Measurements from ENCODE around the gene MUC6. TPM values are rescaled to one million over a fixed set of nuclear protein-coding genes. Genes with fewer than 3 reads are reported as not detected.

Gene MUC6
- total and polyA plus RNA-seq, 2 of the 8 experiments (the other 6 are each of a cell fraction or from before 2014, with no cell fraction given), result not detected

GRCh38 chr11:1049911-1050580 is 13.5 kb upstream of the MUC6 start:
- Histone ChIP-seq H2BK120ac (replicated peaks; ENCODE audit: low read depth, low read length) (no peak overlapping the region), H4K5ac (ENCODE audit: insufficient read length, low read depth, low read length) (no peak overlapping the region), H3K4ac (replicated peaks; ENCODE audit: insufficient read length, low read depth, low read length) (no peak overlapping the region), H3K79me2 (ENCODE audit: control insufficient read depth in 1 of 2, insufficient read depth in 2 of 2, low read length in 2 of 2) (no peaks in the 10 kb centered on the region), H4K20me1 (replicated peaks in 1 of 2; ENCODE audit: control insufficient read depth in 1 of 2, insufficient read depth in 2 of 2, low read length in 2 of 2) (no peaks in the 10 kb centered on the region), H3K9me3 (ENCODE audit: insufficient read depth in 2 of 2, low read depth in 1 of 2, low read length in 1 of 2) (no peaks in the 10 kb centered on the region), H3K4me2 (ENCODE audit: insufficient read depth in 1 of 2, low read depth in 2 of 2, low read length in 2 of 2) (no peak overlapping the region), H3K36me3 (ENCODE audit: control insufficient read depth in 2 of 4, insufficient read depth in 4 of 4, low read length in 3 of 4) (no peaks in the 10 kb centered on the region), H2BK20ac (ENCODE audit: low read length) (no peak overlapping the region), H3K9ac (replicated peaks in 1 of 4; ENCODE audit: extremely low read depth in 1 of 4, low read depth in 3 of 4, low read length in 3 of 4) (no peak overlapping the region), H3K18ac (ENCODE audit: extremely low read depth, low read length) (no peak overlapping the region), H3K4me1 (replicated peaks in 1 of 4; ENCODE audit: control insufficient read depth in 3 of 4, insufficient read depth in 4 of 4, low read length in 3 of 4) (no peaks in the 10 kb centered on the region), H3K27me3 (replicated peaks in 1 of 4; ENCODE audit: control insufficient read depth in 3 of 4, extremely low read depth in 1 of 4, insufficient read depth in 3 of 4, low read length in 3 of 4) (no peaks in the 10 kb centered on the region; a peak in 1 of 7 replicates), H3K23me2 (ENCODE audit: low read depth, low read length) (no peaks in the 10 kb centered on the region), H3K79me1 (ENCODE audit: low read depth, low read length) (no peaks in the 10 kb centered on the region), H2AK5ac (ENCODE audit: low read depth, low read length) (no peak overlapping the region), H4K91ac (replicated peaks; ENCODE audit: insufficient read length, low read length) (no peak overlapping the region), H2BK12ac (ENCODE audit: low read depth, low read length) (no peak overlapping the region), H3K56ac (replicated peaks; ENCODE audit: insufficient read length, low read depth, low read length) (no peak overlapping the region), H2BK15ac (ENCODE audit: low read length) (peak overlapping the region; percentile 46; the same call in 1 of the 2 replicates), H4K8ac (ENCODE audit: extremely low read depth, insufficient read depth, low read length) (no peak overlapping the region), H3K4me3 (ENCODE audit: extremely low read depth in 1 of 4, insufficient read depth in 2 of 4, low read depth in 3 of 4, low read length in 4 of 4) (no peak overlapping the region), H3K14ac (ENCODE audit: insufficient read length) (no peak overlapping the region), H2BK5ac (ENCODE audit: low read depth, low read length) (no peak overlapping the region), H3K23ac (ENCODE audit: insufficient read length) (no peak overlapping the region), H2AFZ (ENCODE audit: low read length) (no peak overlapping the region), H3K27ac (ENCODE audit: low read depth, low read length) (no peak overlapping the region)
- ChIA-PET POLR2A (ENCODE audit: partially characterized antibody) (interaction anchor here (0.6 to 1.7 kb wide), 4 partner anchors 151 to 194 kb away, joined by 3 to 5 read pairs (median 4); no protein-coding TSS in a partner anchor), CTCF (ENCODE audit: partially characterized antibody) (interaction anchor here (0.6 to 2.6 kb wide), 30 partner anchors 9 to 205 kb away, joined by 3 to 22 read pairs (median 4); no protein-coding TSS in a partner anchor)
- 85% methylated on average over 17 of the region's 18 CpGs; no CpG with 5 or more reads in 1 of the 2 experiments for WGBS, 2 experiments (ENCODE audit: extremely low coverage in 1 of 2, insufficient coverage in 1 of 2, insufficient read length in 1 of 2, insufficient replicate concordance in 2 of 2, low coverage in 1 of 2, low lambda C conversion rate in 2 of 2, missing lambda C conversion rate in 1 of 2)
- DNase-seq (ENCODE audit: low read depth in 1 of 2, low spot score in 2 of 2), result no peak
- no peak for FAIRE-seq
- TF ChIP-seq JUN (IDR thresholded peaks at IDR 0.05; ENCODE audit: low read depth, low read length) (no peak), BCL11A (IDR thresholded peaks at IDR 0.05; ENCODE audit: low read depth in 2 of 2, low read length in 2 of 2) (no peak), SP1 (IDR thresholded peaks at IDR 0.05; ENCODE audit: low read depth, low read length) (no peak), ATF2 (IDR thresholded peaks at IDR 0.05; ENCODE audit: low read length) (no peak), USF2 (IDR thresholded peaks at IDR 0.05; ENCODE audit: low read length) (no peak), SIX5 (IDR thresholded peaks at IDR 0.05; ENCODE audit: low read depth, low read length) (no peak), EZH2 (IDR thresholded peaks at IDR 0.05; ENCODE audit: low read depth, low read length, severe bottlenecking) (no peak), CEBPB (IDR thresholded peaks at IDR 0.05; ENCODE audit: low read depth, low read length) (no peak), GTF2F1 (IDR thresholded peaks at IDR 0.05; ENCODE audit: borderline replicate concordance, low read depth, low read length) (no peak)

Data from H1 (cell line).